OCI-LY3 (cell line): ENCODE measurements around the gene KRTAP5-5.

ENCODE experiments used
- CTCF ChIP-seq: fragments of 200-600, 300-600 bp; sonication (generic); IDR thresholded peaks from 2 replicates; pipeline ENCODE4 v1.5.1; 2014; ENCODE audit warnings: antibody characterized with exemption, low read length, low read depth
- EZH2phosphoT487 ChIP-seq: fragments of 200-600 bp; shearing (Covaris generic); IDR thresholded peaks from 2 replicates; pipeline ENCODE4 v1.6.1; 2018; ENCODE audit warnings: antibody characterized with exemption, mixed run types, low read depth

DNA sequence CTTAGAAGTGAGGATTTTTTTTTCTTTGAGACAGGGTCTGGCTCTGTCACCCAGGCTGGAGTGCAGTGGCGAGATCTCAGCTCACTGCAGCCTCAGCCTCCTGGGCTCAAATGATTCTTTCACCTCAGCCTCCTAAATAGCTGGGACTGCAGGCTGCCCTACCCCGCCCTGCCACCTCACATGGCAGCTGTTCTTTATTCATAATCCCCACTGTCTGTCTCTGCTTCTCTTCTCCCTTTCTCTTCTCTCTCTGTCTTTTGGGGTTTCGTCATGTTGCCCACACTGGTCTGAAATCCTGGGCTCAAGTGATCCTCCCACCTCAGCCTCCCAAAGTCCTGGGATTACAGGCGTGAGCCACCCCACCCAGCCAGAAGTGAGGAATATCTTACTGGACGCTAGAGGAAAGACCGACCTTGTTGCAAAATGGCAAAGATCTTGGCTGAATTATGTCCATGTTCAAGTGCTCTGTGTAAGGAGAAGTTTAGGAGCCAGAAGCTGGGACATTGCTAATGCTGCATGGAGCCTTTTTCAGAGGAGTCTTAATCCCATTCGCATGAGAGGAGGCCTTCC lies 21.9 kb downstream of the KRTAP5-5 start:
- TF ChIP-seq CTCF: no peak
- TF ChIP-seq EZH2phosphoT487: no peak
